K562 (cell line): ENCODE data around the gene XKR7. TPM values are rescaled to one million over a fixed set of nuclear protein-coding genes. Genes with fewer than 3 reads are reported as not detected.

Experiments used
- ATF1 ChIP-seq, 2 experiments: fragments of 450-650 bp in 1 of 2; IDR thresholded peaks; 2 replicates each; pipeline ENCODE4 v1.6.1; 2016; ENCODE audit warnings: missing compliant biosample characterization in 1 of 2, missing genetic modification characterization in 1 of 2
- CBFA2T2 ChIP-seq: fragments of 450-650 bp; conservative IDR thresholded peaks from 2 replicates; pipeline ENCODE4 v1.6.1; 2017; ENCODE audit warnings: mild to moderate bottlenecking
- FOS ChIP-seq: IDR thresholded peaks from 3 replicates; pipeline ENCODE4 v1.6.1; 2011; ENCODE audit not compliant: insufficient read length; ENCODE audit errors: extremely low read depth
- NEUROD1 ChIP-seq: fragments of 150-350 bp; IDR thresholded peaks from 2 replicates; pipeline ENCODE4 v1.6.1; 2014; ENCODE audit warnings: borderline replicate concordance, low read length, low read depth; ENCODE audit not compliant: partially characterized antibody
- NFE2L1 ChIP-seq: fragments of 450-650 bp; IDR thresholded peaks from 2 replicates; pipeline ENCODE4 v1.6.1; 2016; ENCODE audit warnings: missing genetic modification characterization, low read depth, mild to moderate bottlenecking, missing compliant biosample characterization, moderate library complexity, borderline replicate concordance
- NR2C1 ChIP-seq, 2 experiments: fragments of 450-650 bp; IDR thresholded peaks; 2 replicates each; pipeline ENCODE4 v1.6.1; 2017; ENCODE audit warnings: mild to moderate bottlenecking in 2 of 2, antibody characterized with exemption in 1 of 2, inconsistent platforms in 1 of 2, missing compliant biosample characterization in 1 of 2, missing genetic modification characterization in 1 of 2
- NR2C2 ChIP-seq, 2 experiments: fragments of 200-800 bp in 1 of 2; sonication (Bioruptor generic) in 1 of 2; sonication (generic) in 1 of 2; formaldehyde crosslinking in 1 of 2; IDR thresholded peaks; 2 replicates each; pipeline versions ENCODE4 v1.6.1 to v1.8.0; 2016 to 2022; ENCODE audit warnings: mild to moderate bottlenecking in 1 of 2, missing compliant biosample characterization in 1 of 2, missing genetic modification characterization in 1 of 2, missing genetic modification reagents in 1 of 2
- NUFIP1 ChIP-seq: fragments of 450-650 bp; IDR thresholded peaks from 2 replicates; pipeline ENCODE4 v1.6.1; 2018; ENCODE audit not compliant: partially characterized antibody
- PPARD ChIP-seq: fragments of 250-450 bp; sonication (Bioruptor Pico); IDR thresholded peaks from 2 replicates; pipeline ENCODE4 v1.8.0; 2022; ENCODE audit warnings: inconsistent platforms, mild to moderate bottlenecking, moderate library complexity
- TAF1 ChIP-seq: IDR thresholded peaks from 2 replicates; pipeline ENCODE4 v1.6.1; 2011; ENCODE audit warnings: mild to moderate bottlenecking, low read length, moderate library complexity; ENCODE audit not compliant: insufficient read depth, control insufficient read depth, severe bottlenecking; ENCODE audit errors: extremely low read depth
- ZNF143 ChIP-seq: sonication (generic); formaldehyde crosslinking; IDR thresholded peaks from 2 replicates; pipeline ENCODE4 v1.9.0; 2022; ENCODE audit warnings: mild to moderate bottlenecking, missing genetic modification reagents
- ZNF431 ChIP-seq: sonication (generic); formaldehyde crosslinking; IDR thresholded peaks from 2 replicates; pipeline ENCODE4 v1.8.0; 2022; ENCODE audit warnings: mild to moderate bottlenecking, missing genetic modification reagents
- ZNF584 ChIP-seq: fragments of 200-800 bp; sonication (Bioruptor generic); IDR thresholded peaks from 2 replicates; pipeline ENCODE4 v1.6.1; 2016; ENCODE audit warnings: low read depth, mild to moderate bottlenecking, missing genetic modification characterization, missing compliant biosample characterization
- ZNF695 ChIP-seq: fragments of 450-650 bp; formaldehyde crosslinking; IDR thresholded peaks from 2 replicates; pipeline ENCODE4 v1.4.0; 2020; ENCODE audit warnings: mild to moderate bottlenecking, moderate library complexity
- ZSCAN29 ChIP-seq: fragments of 450-650 bp; IDR thresholded peaks from 2 replicates; pipeline ENCODE4 v1.6.1; 2017
- ZZZ3 ChIP-seq: fragments of 450-650 bp; IDR thresholded peaks from 2 replicates; pipeline ENCODE4 v1.6.1; 2016; ENCODE audit warnings: antibody characterized with exemption, mild to moderate bottlenecking, moderate library complexity
- polyA plus RNA-seq, 8 experiments: library from polyadenylated mRNA; depleted of rRNA in 4 of 8; stranded (reverse) in 5 of 8; unstranded in 3 of 8; fragments of >200 nt; fragmentation: Nextera tagmentation in 2 of 8; fragmentation: Illumina TruSeq in 1 of 8; extraction: Ambion mirVana in 2 of 8; extraction: Trizol in 1 of 8; gene quantifications; 2 replicates each; pipeline versions ENCODE4 v1.2.1 to v1.2.3, GENCODE V29; 2011 to 2014; ENCODE audit warnings: inconsistent platforms in 1 of 8, missing spikeins in 1 of 8
- total RNA-seq, 7 experiments: library from RNA; depleted of rRNA in 6 of 7; stranded (reverse); fragments of >200 nt in 6 of 7; fragmentation: Illumina TruSeq in 2 of 7; extraction: Trizol in 2 of 7; gene quantifications; 2 replicates each; pipeline versions ENCODE4 v1.2.1 to v1.2.3, GENCODE V29; 2011 to 2021; ENCODE audit warnings: low replicate concordance in 1 of 7
- TF ChIP-seq, protein P1 (sequence below): sonication (generic); formaldehyde crosslinking; IDR thresholded peaks from 2 replicates; pipeline ENCODE4 v1.9.0; 2022; ENCODE audit warnings: mild to moderate bottlenecking, missing genetic modification reagents
- TF ChIP-seq, protein P2 (sequence below), 2 experiments: fragments of 250-450 bp in 1 of 2; fragments of 450-650 bp in 1 of 2; sonication (Bioruptor Pico) in 1 of 2; IDR thresholded peaks; 2 replicates each; pipeline versions ENCODE4 v1.6.1 to v1.8.0; 2016 to 2021; ENCODE audit warnings: mild to moderate bottlenecking in 2 of 2, moderate library complexity in 2 of 2, missing compliant biosample characterization in 1 of 2, missing genetic modification characterization in 1 of 2
- TF ChIP-seq, protein P3 (sequence below): fragments of 250-450 bp; sonication (Bioruptor Pico); IDR thresholded peaks from 2 replicates; pipeline ENCODE4 v1.5.0; 2021; ENCODE audit warnings: mild to moderate bottlenecking, borderline replicate concordance
- TF ChIP-seq, protein P4 (sequence below): fragments of 250-450 bp; sonication (Bioruptor Pico); IDR thresholded peaks from 2 replicates; pipeline ENCODE4 v1.5.0; 2020; ENCODE audit warnings: mild to moderate bottlenecking, borderline replicate concordance

Gene XKR7
- total and polyA plus RNA-seq, 9 of the 15 experiments (the other 6 are each of a cell fraction or from before 2014, with no cell fraction given) = 0.02 TPM; not detected in 8

DNA sequence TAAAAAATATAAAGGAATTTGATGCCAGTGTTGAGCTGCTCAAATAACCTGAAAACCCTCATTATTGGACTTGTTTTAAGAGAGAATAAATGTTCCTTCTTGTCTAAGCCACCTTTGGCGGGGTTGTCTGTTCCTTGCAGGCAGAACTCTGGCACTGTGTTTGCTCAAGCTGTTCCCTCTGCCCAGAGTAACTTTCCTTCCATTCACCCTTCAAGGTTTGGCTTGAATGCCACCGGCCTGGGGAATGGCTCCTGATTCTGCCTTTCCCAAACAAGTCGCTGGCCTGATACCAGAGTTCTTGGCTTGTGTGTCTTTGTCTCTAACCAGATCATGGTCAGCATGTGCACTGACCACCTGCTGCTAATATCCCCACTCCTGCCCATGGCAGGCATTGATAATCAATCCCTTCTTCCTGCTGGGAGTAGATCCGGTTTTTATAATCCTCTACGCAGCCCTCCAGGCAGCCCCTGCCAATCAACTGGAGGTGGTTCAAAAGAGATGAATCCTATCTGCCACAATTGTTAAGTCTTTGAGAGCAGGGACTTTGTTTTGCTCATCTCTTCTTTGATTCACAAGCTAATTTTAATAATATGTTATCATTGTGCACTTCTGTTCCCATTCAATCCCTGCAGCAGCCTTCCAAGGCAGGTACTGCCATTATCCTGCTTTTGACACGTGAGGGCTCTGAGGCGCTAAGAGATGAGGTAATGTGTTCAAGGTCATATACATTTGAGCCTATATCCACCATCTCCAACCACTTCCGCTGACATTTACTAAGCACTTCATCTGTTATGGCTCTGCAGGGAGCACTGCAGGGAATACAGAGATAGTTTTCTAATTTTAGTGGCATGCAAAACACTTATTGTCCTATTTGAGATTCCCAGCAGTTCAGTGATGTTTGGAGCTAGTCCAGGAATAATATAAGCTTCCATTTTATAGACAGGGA is 39.2 kb downstream of the XKR7 start (continued):
- no peak for TF ChIP-seq PPARD (CRISPR knock-in tag)
- TF ChIP-seq ZSCAN29 = no peak
- TF ChIP-seq ZNF431 (CRISPR knock-in tag) = peak; percentile 96
- no peak for TF ChIP-seq NR2C2 (CRISPR knock-in tag; IDR thresholded peaks at IDR 0.05)
- peak; percentile 66 for TF ChIP-seq NR2C2 (tag; IDR thresholded peaks at IDR 0.05)
- TF ChIP-seq ZNF584 = peak; percentile 25; the same call in 1 of the 2 replicates
- TF ChIP-seq NFE2L1 (tag) = no peak
- TF ChIP-seq, protein P1, sequence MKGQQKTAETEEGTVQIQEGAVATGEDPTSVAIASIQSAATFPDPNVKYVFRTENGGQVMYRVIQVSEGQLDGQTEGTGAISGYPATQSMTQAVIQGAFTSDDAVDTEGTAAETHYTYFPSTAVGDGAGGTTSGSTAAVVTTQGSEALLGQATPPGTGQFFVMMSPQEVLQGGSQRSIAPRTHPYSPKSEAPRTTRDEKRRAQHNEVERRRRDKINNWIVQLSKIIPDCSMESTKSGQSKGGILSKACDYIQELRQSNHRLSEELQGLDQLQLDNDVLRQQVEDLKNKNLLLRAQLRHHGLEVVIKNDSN = peak; percentile 75
- no peak for TF ChIP-seq TAF1
- TF ChIP-seq, protein P2, sequence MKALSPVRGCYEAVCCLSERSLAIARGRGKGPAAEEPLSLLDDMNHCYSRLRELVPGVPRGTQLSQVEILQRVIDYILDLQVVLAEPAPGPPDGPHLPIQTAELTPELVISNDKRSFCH (CRISPR knock-in tag; IDR thresholded peaks at IDR 0.05) = no peak
- TF ChIP-seq, protein P2 (tag; IDR thresholded peaks at IDR 0.05) = peak; percentile 44; the same call in 1 of the 2 replicates
- TF ChIP-seq, protein P3, sequence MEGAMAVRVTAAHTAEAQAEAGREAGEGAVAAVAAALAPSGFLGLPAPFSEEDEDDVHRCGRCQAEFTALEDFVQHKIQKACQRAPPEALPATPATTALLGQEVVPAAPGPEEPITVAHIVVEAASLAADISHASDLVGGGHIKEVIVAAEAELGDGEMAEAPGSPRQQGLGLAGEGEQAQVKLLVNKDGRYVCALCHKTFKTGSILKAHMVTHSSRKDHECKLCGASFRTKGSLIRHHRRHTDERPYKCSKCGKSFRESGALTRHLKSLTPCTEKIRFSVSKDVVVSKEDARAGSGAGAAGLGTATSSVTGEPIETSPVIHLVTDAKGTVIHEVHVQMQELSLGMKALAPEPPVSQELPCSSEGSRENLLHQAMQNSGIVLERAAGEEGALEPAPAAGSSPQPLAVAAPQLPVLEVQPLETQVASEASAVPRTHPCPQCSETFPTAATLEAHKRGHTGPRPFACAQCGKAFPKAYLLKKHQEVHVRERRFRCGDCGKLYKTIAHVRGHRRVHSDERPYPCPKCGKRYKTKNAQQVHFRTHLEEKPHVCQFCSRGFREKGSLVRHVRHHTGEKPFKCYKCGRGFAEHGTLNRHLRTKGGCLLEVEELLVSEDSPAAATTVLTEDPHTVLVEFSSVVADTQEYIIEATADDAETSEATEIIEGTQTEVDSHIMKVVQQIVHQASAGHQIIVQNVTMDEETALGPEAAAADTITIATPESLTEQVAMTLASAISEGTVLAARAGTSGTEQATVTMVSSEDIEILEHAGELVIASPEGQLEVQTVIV = no peak
- no peak for TF ChIP-seq NUFIP1
- TF ChIP-seq ZNF695 (CRISPR knock-in tag) = no peak
- TF ChIP-seq CBFA2T2 = no peak
- TF ChIP-seq FOS = no peak
- no peak for TF ChIP-seq ATF1 (CRISPR knock-in tag; IDR thresholded peaks at IDR 0.05)
- TF ChIP-seq ATF1 (tag; IDR thresholded peaks at IDR 0.05) = 0 out of 2 replicates have a peak, but pooled peaks have one; percentile 28
- TF ChIP-seq ZNF143 (CRISPR knock-in tag) = no peak
- TF ChIP-seq NEUROD1 = no peak
- no peak for TF ChIP-seq NR2C1 (IDR thresholded peaks at IDR 0.05)
- TF ChIP-seq NR2C1 (tag; IDR thresholded peaks at IDR 0.05) = peak; percentile 75
- no peak for TF ChIP-seq ZZZ3
- TF ChIP-seq, protein P4, sequence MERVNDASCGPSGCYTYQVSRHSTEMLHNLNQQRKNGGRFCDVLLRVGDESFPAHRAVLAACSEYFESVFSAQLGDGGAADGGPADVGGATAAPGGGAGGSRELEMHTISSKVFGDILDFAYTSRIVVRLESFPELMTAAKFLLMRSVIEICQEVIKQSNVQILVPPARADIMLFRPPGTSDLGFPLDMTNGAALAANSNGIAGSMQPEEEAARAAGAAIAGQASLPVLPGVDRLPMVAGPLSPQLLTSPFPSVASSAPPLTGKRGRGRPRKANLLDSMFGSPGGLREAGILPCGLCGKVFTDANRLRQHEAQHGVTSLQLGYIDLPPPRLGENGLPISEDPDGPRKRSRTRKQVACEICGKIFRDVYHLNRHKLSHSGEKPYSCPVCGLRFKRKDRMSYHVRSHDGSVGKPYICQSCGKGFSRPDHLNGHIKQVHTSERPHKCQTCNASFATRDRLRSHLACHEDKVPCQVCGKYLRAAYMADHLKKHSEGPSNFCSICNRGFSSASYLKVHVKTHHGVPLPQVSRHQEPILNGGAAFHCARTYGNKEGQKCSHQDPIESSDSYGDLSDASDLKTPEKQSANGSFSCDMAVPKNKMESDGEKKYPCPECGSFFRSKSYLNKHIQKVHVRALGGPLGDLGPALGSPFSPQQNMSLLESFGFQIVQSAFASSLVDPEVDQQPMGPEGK = no peak
